ENCODE measurements around the gene RET.

GRCh38 chr10:43156590-43157341, 79.9 kb downstream of the RET start:
- TF ChIP-seq POLR2AphosphoS5 (IDR thresholded peaks at IDR 0.05; ENCODE audit: borderline replicate concordance, low read depth, low read length), result no peak
- TF ChIP-seq EZH2 (IDR thresholded peaks at IDR 0.05), result no peak
